ENCODE data around the gene PDIA5.

The PDIA5 gene

DNA sequence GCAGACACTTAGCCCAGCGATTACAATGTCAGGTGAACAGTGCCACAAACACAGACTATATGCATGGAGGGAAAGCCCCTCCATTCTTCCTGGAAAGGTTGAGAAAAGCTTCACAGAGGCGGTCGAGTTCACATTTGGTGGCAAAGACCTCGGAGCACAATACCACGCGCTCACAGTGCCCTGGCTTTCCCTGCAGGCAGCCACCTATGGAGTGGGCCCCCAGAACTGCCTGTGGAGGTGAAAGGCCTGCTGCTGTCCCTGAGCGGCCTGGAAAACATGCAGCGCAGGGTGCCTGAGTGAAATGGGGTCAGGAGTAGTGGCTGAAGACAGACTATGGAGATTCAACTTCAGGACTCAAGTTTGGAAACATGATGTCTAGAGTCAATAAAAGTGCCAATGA, 26.9 kb downstream of the PDIA5 start:
- DNase-seq (ENCODE audit: low read depth, low spot score) = no peak
- Histone ChIP-seq H3K36me3 (ENCODE audit: insufficient read depth, insufficient read length, low read length) (peaks cover 96% of the 10 kb centered on the region), H3K4me1 (ENCODE audit: insufficient read depth, insufficient read length) (peaks cover 13% of the 10 kb centered on the region), H3K9me3 (ENCODE audit: insufficient read depth, low read length) (no peaks in the 10 kb centered on the region), H3K4me3 (ENCODE audit: insufficient read length, low read depth) (no peak overlapping the region), H3K9ac (ENCODE audit: insufficient read length, low read depth) (no peak overlapping the region), H3K27me3 (ENCODE audit: insufficient read depth, insufficient read length) (no peaks in the 10 kb centered on the region)
- TF ChIP-seq ZNF274 (IDR thresholded peaks at IDR 0.05; ENCODE audit: low read depth, low read length) (no peak), YY1 (IDR thresholded peaks at IDR 0.05; ENCODE audit: insufficient read depth, insufficient read length) (no peak), SUZ12 (IDR thresholded peaks at IDR 0.05; ENCODE audit: extremely low read depth, insufficient read depth, insufficient read length) (no peak)

DNA sequence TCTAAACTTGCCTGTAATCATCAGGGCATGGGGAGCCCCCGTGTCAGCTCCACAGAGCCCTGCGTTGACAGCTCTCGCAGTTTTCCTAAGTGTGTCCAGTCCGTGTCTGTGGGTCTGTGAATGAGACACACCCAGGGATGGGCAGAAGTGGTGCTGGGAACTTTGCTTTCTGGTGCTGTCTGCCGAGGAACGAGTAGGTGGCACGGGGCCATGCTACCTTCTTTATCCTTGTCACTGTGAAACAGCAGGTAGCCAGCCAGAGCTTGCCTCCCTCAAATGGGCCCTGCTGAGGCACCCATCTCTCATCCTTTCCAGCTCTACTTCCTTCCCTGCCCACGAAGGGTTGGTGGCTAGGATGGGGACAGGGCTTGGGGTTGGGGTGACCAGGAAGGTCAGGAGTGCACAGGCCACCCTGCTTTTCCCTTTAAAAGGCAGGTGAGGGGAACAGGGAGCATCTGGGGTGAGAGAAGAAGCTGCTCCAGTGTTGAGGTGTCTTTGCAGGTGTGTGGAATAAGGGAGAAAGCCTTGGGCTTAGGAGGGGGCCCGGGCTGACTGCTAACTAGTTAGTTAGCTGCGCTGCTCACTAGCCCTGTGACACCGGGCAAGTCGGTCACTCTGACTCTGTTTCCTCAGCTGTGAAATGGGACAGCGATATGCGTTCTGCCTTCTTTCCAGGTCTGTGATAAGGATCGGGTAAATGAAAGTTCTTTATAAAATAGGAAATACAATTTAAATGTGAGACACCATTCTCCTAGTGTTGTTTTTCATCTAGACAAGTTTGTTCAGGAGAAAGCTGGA, 27.9 kb downstream of the PDIA5 start:
- Histone ChIP-seq H3K36me3 (ENCODE audit: insufficient read depth, insufficient read length, low read length) (peaks cover 96% of the 10 kb centered on the region), H3K27me3 (ENCODE audit: insufficient read depth, insufficient read length) (no peaks in the 10 kb centered on the region), H3K4me3 (ENCODE audit: insufficient read length, low read depth) (no peak overlapping the region), H3K9me3 (ENCODE audit: insufficient read depth, low read length) (no peaks in the 10 kb centered on the region), H3K4me1 (ENCODE audit: insufficient read depth, insufficient read length) (peaks cover 12% of the 10 kb centered on the region), H3K9ac (ENCODE audit: insufficient read length, low read depth) (no peak overlapping the region)
- no peak for TF ChIP-seq ZNF274 (IDR thresholded peaks at IDR 0.05; ENCODE audit: low read depth, low read length)
- TF ChIP-seq YY1 (IDR thresholded peaks at IDR 0.05; ENCODE audit: insufficient read depth, insufficient read length) = no peak
- no peak for TF ChIP-seq SUZ12 (IDR thresholded peaks at IDR 0.05; ENCODE audit: extremely low read depth, insufficient read depth, insufficient read length)
- DNase-seq (ENCODE audit: low read depth, low spot score) = no peak

DNA sequence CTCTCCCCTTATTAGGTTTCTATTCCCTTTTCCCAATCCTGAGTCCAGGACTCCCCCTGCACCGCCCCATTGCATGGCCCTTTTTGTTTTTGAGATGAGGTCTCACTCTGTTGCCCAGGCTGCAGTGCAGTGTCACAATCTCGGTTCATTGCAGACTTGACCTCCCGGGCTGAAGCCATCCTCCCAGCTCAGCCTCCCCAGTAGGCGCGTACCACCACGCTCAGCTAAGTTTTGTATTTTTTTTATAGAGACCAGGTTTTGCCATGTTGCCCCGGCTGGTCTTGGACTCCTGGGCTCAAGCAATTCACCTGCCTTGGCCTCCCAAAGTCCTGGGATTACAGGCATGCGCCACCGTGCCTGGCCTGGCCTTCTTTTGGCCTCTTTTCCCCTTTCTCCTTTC, 29.3 kb downstream of the PDIA5 start:
- Histone ChIP-seq H3K4me3 (ENCODE audit: insufficient read length, low read depth) (no peak overlapping the region), H3K4me1 (ENCODE audit: insufficient read depth, insufficient read length) (peaks cover 9% of the 10 kb centered on the region), H3K9ac (ENCODE audit: insufficient read length, low read depth) (no peak overlapping the region), H3K36me3 (ENCODE audit: insufficient read depth, insufficient read length, low read length) (peaks cover 96% of the 10 kb centered on the region), H3K9me3 (ENCODE audit: insufficient read depth, low read length) (no peaks in the 10 kb centered on the region), H3K27me3 (ENCODE audit: insufficient read depth, insufficient read length) (no peaks in the 10 kb centered on the region)
- no peak for DNase-seq (ENCODE audit: low read depth, low spot score)
- TF ChIP-seq YY1 (IDR thresholded peaks at IDR 0.05; ENCODE audit: insufficient read depth, insufficient read length) (no peak), ZNF274 (IDR thresholded peaks at IDR 0.05; ENCODE audit: low read depth, low read length) (no peak), SUZ12 (IDR thresholded peaks at IDR 0.05; ENCODE audit: extremely low read depth, insufficient read depth, insufficient read length) (no peak)

DNA sequence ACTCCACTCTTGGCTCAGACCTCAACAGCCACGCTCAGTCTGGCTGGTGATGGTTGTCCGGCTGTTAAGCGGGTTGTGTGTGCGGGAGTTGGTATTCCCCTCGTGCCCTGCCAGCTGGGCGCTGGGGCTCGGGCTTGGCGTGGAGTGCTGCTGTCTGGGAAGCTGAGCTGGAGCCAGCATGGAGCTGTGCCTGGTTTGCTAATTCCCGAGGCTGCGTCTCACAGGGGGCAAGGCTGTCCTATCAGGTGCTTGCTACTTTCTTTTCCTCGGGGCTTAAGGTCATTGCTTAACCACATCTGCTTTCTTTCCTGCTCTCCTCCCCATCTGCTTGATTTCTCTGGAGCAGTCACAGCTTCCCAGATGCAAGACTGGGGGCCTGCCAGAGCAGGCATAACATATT, 29.9 kb downstream of the PDIA5 start:
- Histone ChIP-seq H3K4me3 (ENCODE audit: insufficient read length, low read depth) (no peak overlapping the region), H3K9ac (ENCODE audit: insufficient read length, low read depth) (no peak overlapping the region), H3K4me1 (ENCODE audit: insufficient read depth, insufficient read length) (peaks cover 9% of the 10 kb centered on the region), H3K27me3 (ENCODE audit: insufficient read depth, insufficient read length) (no peaks in the 10 kb centered on the region), H3K9me3 (ENCODE audit: insufficient read depth, low read length) (no peaks in the 10 kb centered on the region), H3K36me3 (ENCODE audit: insufficient read depth, insufficient read length, low read length) (peaks cover 96% of the 10 kb centered on the region)
- DNase-seq (ENCODE audit: low read depth, low spot score) = no peak
- TF ChIP-seq YY1 (IDR thresholded peaks at IDR 0.05; ENCODE audit: insufficient read depth, insufficient read length) = no peak
- no peak for TF ChIP-seq ZNF274 (IDR thresholded peaks at IDR 0.05; ENCODE audit: low read depth, low read length)
- TF ChIP-seq SUZ12 (IDR thresholded peaks at IDR 0.05; ENCODE audit: extremely low read depth, insufficient read depth, insufficient read length) = no peak

DNA sequence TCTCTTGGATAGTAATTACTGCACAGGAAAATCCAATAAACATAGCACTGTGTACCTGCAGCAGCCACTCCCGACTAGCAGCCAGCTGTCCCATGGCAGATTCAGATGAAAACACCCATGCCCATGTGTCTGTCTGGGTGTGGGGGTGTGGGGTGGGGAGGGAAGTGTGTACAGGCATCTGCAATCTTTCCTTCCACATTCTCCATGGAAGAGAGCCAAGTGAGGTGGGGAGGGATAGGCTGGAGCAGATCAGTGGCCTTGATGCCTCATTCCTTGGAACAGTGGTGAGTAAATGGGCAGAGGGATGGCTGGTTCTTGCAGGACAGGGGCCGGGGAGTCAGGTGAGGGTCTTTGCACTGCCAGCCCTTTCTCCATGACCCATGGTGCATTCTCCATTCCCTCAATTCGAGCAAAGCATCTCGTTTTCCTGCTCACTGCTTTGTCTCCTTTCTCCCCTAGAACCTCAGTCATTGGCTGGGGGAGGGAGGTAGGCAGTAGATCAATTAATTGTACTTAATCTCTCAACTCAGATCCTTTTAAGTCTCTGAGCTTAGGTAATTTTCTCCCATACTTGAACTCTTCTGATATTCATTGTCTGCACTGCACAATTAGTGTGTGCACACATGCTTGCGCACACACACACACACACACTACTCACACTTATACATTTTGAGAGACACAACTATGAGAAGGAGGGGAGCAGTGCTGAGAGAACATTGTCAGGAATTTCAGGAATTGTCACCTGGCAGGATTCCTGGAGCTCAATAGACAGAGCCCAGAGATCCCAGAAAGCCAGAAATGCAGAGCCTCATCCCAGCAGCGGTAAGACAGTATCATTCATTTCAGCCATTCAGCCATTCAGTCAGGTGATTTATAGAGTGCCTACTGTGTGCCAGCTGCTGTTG, 31.9 kb downstream of the PDIA5 start:
- TF ChIP-seq YY1 (IDR thresholded peaks at IDR 0.05; ENCODE audit: insufficient read depth, insufficient read length) (no peak), ZNF274 (IDR thresholded peaks at IDR 0.05; ENCODE audit: low read depth, low read length) (no peak), SUZ12 (IDR thresholded peaks at IDR 0.05; ENCODE audit: extremely low read depth, insufficient read depth, insufficient read length) (no peak)
- H3K9ac ChIP-seq (ENCODE audit: insufficient read length, low read depth) = no peak overlapping the region
- peaks cover 93% of the 10 kb centered on the region for H3K36me3 ChIP-seq (ENCODE audit: insufficient read depth, insufficient read length, low read length)
- DNase-seq (ENCODE audit: low read depth, low spot score) = no peak
- peaks cover 9% of the 10 kb centered on the region for H3K4me1 ChIP-seq (ENCODE audit: insufficient read depth, insufficient read length)
- H3K4me3 ChIP-seq (ENCODE audit: insufficient read length, low read depth) = no peak overlapping the region
- H3K27me3 ChIP-seq (ENCODE audit: insufficient read depth, insufficient read length) = no peaks in the 10 kb centered on the region
- H3K9me3 ChIP-seq (ENCODE audit: insufficient read depth, low read length) = no peaks in the 10 kb centered on the region

DNA sequence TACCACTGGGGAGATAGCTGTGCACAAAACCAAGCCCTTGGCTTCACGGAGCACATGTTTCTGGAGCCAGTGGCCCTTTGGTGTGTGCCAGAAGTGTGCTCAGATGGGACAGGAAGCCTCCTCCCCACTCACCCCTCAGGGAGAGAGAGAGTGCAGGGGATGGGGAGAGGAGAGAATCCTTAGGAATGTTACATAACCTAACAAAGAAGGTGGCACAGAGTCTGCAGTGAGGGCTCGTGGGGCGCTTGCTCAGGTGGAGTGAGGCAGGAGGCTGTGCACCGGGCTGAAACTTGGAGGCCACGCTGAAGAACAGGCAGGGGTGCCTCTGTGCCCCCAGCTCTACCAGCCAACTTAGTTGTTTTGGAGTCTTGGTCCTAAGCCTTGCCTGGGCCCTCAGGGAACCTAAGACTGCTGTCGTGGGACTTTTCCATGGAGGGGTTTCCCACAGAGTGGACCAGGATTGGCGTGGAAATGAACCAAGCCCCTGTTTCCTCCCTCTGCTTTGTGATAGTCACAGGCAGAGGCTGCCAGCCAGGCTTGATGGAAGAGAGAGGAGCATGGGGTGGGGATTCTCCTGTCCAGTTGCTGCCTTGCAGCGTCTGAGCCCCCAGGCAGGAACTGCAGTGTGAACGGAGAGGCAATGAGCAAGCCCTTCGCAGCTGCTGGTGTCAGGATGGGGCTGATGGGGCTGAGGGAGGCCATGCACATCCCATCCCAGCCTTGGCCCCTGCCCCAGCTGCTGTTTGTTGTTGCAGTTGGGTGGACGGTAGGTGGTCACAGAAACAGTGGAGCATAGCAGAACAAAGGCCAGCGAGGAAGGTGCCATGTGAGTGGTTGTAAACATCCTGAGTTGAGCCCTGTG, 32.7 kb downstream of the PDIA5 start:
- H3K4me3 ChIP-seq (ENCODE audit: insufficient read length, low read depth) = no peak overlapping the region
- no peaks in the 10 kb centered on the region for H3K27me3 ChIP-seq (ENCODE audit: insufficient read depth, insufficient read length)
- no peaks in the 10 kb centered on the region for H3K9me3 ChIP-seq (ENCODE audit: insufficient read depth, low read length)
- H3K9ac ChIP-seq (ENCODE audit: insufficient read length, low read depth) = no peak overlapping the region
- H3K36me3 ChIP-seq (ENCODE audit: insufficient read depth, insufficient read length, low read length) = peaks cover 93% of the 10 kb centered on the region
- no peak for DNase-seq (ENCODE audit: low read depth, low spot score)
- H3K4me1 ChIP-seq (ENCODE audit: insufficient read depth, insufficient read length) = peaks cover 9% of the 10 kb centered on the region
- no peak for TF ChIP-seq YY1 (IDR thresholded peaks at IDR 0.05; ENCODE audit: insufficient read depth, insufficient read length)
- TF ChIP-seq SUZ12 (IDR thresholded peaks at IDR 0.05; ENCODE audit: extremely low read depth, insufficient read depth, insufficient read length) = no peak
- no peak for TF ChIP-seq ZNF274 (IDR thresholded peaks at IDR 0.05; ENCODE audit: low read depth, low read length)
